Measurements from ENCODE around the gene KCNC4.

DNA sequence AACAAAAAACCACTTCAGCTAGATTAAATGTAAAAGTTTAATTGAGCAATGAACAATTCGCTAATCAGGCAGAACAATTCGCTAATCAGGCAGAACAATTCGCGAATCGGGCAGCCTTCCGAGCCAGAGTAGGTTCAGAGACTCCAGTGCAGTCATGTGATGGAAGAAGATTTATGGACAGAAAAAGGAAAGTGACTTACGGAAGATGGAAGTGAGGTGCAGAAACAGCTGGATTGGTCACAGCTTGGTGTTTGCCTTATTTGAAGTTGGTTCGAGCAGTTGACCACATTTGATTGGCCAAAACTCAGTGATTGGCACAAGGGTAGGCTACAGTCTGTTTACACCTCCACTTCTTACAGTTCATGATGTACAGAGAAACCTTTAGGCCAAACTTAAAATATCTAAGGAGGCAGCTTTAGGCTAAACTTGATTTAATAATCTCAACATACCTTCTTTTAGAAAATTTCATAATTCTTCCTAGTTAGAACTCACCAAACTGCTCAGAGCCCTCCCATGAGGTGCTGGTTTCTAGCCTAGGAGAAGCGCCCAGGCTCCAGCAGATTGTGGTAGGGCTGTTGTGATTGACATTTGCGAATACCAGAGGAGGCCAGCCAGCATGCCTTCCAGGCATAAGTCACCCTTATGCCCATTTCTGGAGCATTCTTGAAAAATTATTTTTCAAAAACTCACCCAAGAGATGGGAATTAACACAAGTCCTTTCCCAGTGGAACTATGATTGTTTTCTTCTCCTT lies 22.8 kb upstream of the KCNC4 start:
- TF ChIP-seq, protein P1, sequence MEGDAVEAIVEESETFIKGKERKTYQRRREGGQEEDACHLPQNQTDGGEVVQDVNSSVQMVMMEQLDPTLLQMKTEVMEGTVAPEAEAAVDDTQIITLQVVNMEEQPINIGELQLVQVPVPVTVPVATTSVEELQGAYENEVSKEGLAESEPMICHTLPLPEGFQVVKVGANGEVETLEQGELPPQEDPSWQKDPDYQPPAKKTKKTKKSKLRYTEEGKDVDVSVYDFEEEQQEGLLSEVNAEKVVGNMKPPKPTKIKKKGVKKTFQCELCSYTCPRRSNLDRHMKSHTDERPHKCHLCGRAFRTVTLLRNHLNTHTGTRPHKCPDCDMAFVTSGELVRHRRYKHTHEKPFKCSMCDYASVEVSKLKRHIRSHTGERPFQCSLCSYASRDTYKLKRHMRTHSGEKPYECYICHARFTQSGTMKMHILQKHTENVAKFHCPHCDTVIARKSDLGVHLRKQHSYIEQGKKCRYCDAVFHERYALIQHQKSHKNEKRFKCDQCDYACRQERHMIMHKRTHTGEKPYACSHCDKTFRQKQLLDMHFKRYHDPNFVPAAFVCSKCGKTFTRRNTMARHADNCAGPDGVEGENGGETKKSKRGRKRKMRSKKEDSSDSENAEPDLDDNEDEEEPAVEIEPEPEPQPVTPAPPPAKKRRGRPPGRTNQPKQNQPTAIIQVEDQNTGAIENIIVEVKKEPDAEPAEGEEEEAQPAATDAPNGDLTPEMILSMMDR (IDR thresholded peaks at IDR 0.05) = no peak
- TF ChIP-seq POLR2A (IDR thresholded peaks at IDR 0.05) = no peak
